Hepatocyte (in vitro differentiated cells): ENCODE measurements around the gene NBAS. TPM values are rescaled to one million over a fixed set of nuclear protein-coding genes. Genes with fewer than 3 reads are reported as not detected.

Experiments used
- DNase-seq: peaks from one replicate; pipeline ENCODE4 v3.0.0-alpha.2; 2016; ENCODE audit warnings: low spot score
- H2AFZ ChIP-seq: fragments of 200-600 bp; sonication (generic); 2 replicates; pipeline ENCODE4 v1.6.0; 2016; ENCODE audit warnings: antibody characterized with exemption, mild to moderate bottlenecking
- H3K27ac ChIP-seq: fragments of 200-600 bp; sonication (generic); 2 replicates; pipeline ENCODE4 v1.5.1; 2016; ENCODE audit warnings: mild to moderate bottlenecking
- H3K27me3 ChIP-seq: fragments of 200-600 bp; sonication (generic); 2 replicates; pipeline ENCODE4 v1.6.1; 2016
- H3K36me3 ChIP-seq: fragments of 200-600 bp; sonication (generic); replicated peaks from 2 replicates; pipeline ENCODE4 v1.5.1; 2016; ENCODE audit warnings: low read depth; ENCODE audit not compliant: insufficient read depth
- H3K4me1 ChIP-seq: fragments of 200-600 bp; sonication (generic); 2 replicates; pipeline ENCODE4 v1.5.1; 2016; ENCODE audit warnings: mild to moderate bottlenecking, moderate library complexity; ENCODE audit not compliant: insufficient read depth
- H3K4me2 ChIP-seq: fragments of 200-600 bp; sonication (generic); 2 replicates; pipeline ENCODE4 v1.6.0; 2016
- H3K4me3 ChIP-seq: fragments of 200-600 bp; sonication (generic); 2 replicates; pipeline ENCODE4 v1.5.1; 2016; ENCODE audit warnings: mild to moderate bottlenecking
- H3K79me2 ChIP-seq: fragments of 200-600 bp; sonication (generic); 2 replicates; pipeline ENCODE4 v1.6.0; 2017; ENCODE audit warnings: mild to moderate bottlenecking
- H3K9me2 ChIP-seq: fragments of 200-600 bp; sonication (generic); replicated peaks from 2 replicates; pipeline ENCODE4 v1.6.0; 2017; ENCODE audit warnings: mild to moderate bottlenecking; ENCODE audit not compliant: insufficient read depth
- H3K9me3 ChIP-seq: fragments of 200-600 bp; sonication (generic); 2 replicates; pipeline ENCODE4 v1.5.1; 2016; ENCODE audit warnings: low read depth, mild to moderate bottlenecking
- H4K20me1 ChIP-seq: fragments of 200-600 bp; sonication (generic); 2 replicates; pipeline ENCODE4 v1.6.0; 2016; ENCODE audit warnings: mild to moderate bottlenecking; ENCODE audit not compliant: insufficient read depth, poor library complexity, severe bottlenecking
- EZH2 ChIP-seq: fragments of 200-600 bp; sonication (generic); IDR thresholded peaks from 2 replicates; pipeline ENCODE4 v1.6.1; 2016; ENCODE audit warnings: antibody characterized with exemption, mild to moderate bottlenecking, borderline replicate concordance
- EZH2phosphoT487 ChIP-seq: fragments of 200-600 bp; sonication (generic); IDR thresholded peaks from one replicate; pipeline ENCODE4 v1.6.1; 2018; ENCODE audit warnings: antibody characterized with exemption, mild to moderate bottlenecking, low read depth, moderate library complexity; ENCODE audit not compliant: unreplicated experiment, severe bottlenecking
- WGBS: methylation state at CpG from one replicate; pipeline ENCODE4 v1.1.6; 2016; ENCODE audit warnings: low lambda C conversion rate; ENCODE audit errors: missing lambda C conversion rate; 5-methylcytosine and 5-hydroxymethylcytosine counted together
- polyA plus RNA-seq: library from polyadenylated mRNA; unstranded; fragments of >200 nt; fragmentation: Nextera tagmentation; extraction: Ambion mirVana; gene quantifications from 2 replicates; pipeline ENCODE4 v1.2.1, GENCODE V29; 2016
- total RNA-seq: library from RNA; depleted of rRNA; stranded (reverse); fragments of >200 nt; gene quantifications from 2 replicates; pipeline ENCODE4 v1.2.3, GENCODE V29; 2014
- TF ChIP-seq, protein P1 (sequence below): fragments of 200-600 bp; sonication (generic); IDR thresholded peaks from 2 replicates; pipeline ENCODE4 v1.5.1; 2016; ENCODE audit warnings: antibody characterized with exemption, mild to moderate bottlenecking; ENCODE audit not compliant: poor library complexity

NBAS gene
- total and polyA plus RNA-seq, 2 experiments from 2014 or later: 20.8 to 47.2 TPM

DNA sequence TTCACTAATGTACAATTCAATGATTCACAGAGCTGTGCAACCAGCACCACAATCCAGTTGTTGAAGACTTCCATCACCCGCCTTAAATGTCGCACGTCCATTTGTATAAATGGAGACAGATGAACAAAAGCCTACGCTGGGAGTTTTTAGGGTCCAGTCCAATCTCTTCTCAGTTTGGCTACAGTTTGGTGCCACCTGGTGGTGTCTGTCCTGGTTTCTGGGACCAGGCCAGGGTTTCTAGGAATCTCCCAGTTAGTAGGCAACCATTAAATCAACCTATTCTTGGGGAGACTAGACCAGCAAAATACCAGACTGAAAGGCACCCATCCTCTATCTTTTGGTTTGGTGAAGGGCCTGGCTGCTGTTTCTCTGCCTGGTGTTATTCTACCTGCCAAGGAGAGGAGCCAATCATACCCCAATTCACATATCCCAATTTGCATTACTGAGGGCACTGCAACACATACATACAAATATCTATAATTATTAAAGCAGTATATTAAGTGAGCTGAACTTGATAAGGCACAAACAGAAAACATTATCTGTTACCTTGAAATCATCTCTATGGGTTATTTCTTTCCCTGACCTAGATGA, 27.3 kb upstream of the NBAS start:
- H3K4me2 ChIP-seq: no peak overlapping the region
- H2AFZ ChIP-seq: no peak overlapping the region
- H3K79me2 ChIP-seq: peaks cover 14% of the 10 kb centered on the region
- no peaks in the 10 kb centered on the region for H3K36me3 ChIP-seq
- H3K27me3 ChIP-seq: no peaks in the 10 kb centered on the region
- no peaks in the 10 kb centered on the region for H3K4me1 ChIP-seq
- H4K20me1 ChIP-seq: peaks cover 12% of the 10 kb centered on the region
- TF ChIP-seq, protein P1, sequence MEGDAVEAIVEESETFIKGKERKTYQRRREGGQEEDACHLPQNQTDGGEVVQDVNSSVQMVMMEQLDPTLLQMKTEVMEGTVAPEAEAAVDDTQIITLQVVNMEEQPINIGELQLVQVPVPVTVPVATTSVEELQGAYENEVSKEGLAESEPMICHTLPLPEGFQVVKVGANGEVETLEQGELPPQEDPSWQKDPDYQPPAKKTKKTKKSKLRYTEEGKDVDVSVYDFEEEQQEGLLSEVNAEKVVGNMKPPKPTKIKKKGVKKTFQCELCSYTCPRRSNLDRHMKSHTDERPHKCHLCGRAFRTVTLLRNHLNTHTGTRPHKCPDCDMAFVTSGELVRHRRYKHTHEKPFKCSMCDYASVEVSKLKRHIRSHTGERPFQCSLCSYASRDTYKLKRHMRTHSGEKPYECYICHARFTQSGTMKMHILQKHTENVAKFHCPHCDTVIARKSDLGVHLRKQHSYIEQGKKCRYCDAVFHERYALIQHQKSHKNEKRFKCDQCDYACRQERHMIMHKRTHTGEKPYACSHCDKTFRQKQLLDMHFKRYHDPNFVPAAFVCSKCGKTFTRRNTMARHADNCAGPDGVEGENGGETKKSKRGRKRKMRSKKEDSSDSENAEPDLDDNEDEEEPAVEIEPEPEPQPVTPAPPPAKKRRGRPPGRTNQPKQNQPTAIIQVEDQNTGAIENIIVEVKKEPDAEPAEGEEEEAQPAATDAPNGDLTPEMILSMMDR: peak; percentile 66
- no peak for TF ChIP-seq EZH2phosphoT487
- no peak overlapping the region for H3K4me3 ChIP-seq
- DNase-seq: peak; percentile 71
- no peaks in the 10 kb centered on the region for H3K9me2 ChIP-seq
- WGBS: 40% methylated on average over 4 of the region's 4 CpGs
- no peak overlapping the region for H3K27ac ChIP-seq
- no peaks in the 10 kb centered on the region for H3K9me3 ChIP-seq

DNA sequence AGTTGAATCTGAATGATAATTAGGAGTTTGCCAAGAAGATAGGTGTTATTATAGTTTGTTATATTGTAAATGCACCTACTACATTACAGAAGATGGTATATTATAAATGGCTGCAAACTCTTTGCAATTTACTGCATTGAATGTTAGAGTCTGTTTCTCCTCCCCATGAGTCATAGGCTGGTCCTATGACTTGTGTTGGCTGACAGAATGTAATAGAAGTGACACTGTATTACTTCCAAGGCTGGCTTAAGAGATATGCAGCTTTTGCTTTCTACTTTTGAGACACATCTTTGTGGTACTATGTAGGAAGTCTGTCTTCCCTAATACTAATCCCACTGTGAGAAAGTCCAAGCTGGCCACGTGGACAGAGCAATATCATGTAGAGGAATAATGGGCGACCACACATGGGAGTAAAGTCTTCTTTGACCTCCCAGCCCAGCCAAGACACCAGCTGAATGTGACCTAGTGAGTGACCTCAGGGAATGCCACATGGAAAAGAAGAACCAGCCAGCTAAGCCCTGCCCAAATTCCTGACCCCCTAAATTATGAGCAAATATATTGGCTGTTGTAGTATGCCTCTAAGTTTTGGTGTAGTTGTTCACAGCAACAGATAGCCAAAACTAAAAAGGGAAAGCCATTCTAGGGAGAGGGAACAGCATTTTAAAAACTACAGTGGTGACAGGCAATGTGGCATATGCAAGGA, 23.8 kb upstream of the NBAS start:
- DNase-seq: no peak
- Histone ChIP-seq H3K36me3 (no peaks in the 10 kb centered on the region), H2AFZ (no peak overlapping the region), H3K4me1 (no peaks in the 10 kb centered on the region), H3K79me2 (no peaks in the 10 kb centered on the region), H3K4me3 (no peak overlapping the region), H3K27me3 (no peaks in the 10 kb centered on the region), H4K20me1 (no peaks in the 10 kb centered on the region), H3K9me2 (no peaks in the 10 kb centered on the region), H3K27ac (no peak overlapping the region), H3K4me2 (no peak overlapping the region), H3K9me3 (no peaks in the 10 kb centered on the region)
- no peak for TF ChIP-seq EZH2phosphoT487
- no peak for TF ChIP-seq EZH2
- TF ChIP-seq, protein P1: no peak
- 89% methylated on average over 2 of the region's 2 CpGs for WGBS

DNA sequence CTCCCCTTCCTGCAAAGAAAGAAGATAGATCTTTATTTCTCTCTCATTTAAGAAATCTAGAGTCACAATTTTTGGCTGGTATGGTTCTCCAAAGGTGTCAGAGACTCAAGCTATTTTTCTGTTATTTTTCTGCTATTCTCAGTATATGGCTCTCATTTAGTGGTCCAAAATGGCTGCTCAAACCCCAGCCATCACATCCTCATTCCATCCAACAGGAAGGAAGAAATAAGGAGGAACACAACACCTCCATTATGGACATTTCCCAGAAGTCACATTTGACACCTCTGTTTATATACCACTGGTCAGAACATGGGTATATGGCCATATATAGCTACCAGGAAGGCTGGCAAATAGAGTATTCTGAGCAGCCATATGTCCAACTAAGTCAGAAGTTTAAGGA, 23.2 kb upstream of the NBAS start:
- Histone ChIP-seq H3K9me2 (no peaks in the 10 kb centered on the region), H3K36me3 (no peaks in the 10 kb centered on the region), H3K4me1 (no peaks in the 10 kb centered on the region), H2AFZ (no peak overlapping the region), H3K4me2 (no peak overlapping the region), H3K79me2 (no peaks in the 10 kb centered on the region), H3K4me3 (no peak overlapping the region), H3K27ac (no peak overlapping the region), H3K9me3 (no peaks in the 10 kb centered on the region), H3K27me3 (no peaks in the 10 kb centered on the region), H4K20me1 (no peaks in the 10 kb centered on the region)
- DNase-seq: no peak
- TF ChIP-seq, protein P1: no peak
- TF ChIP-seq EZH2phosphoT487 (no peak), EZH2 (no peak)
